ENCODE data around the gene AGBL1.

- TF ChIP-seq CTCF (IDR thresholded peaks at IDR 0.05; ENCODE audit: low read depth, low read length, missing input control), result no peak
- TF ChIP-seq GABPA (IDR thresholded peaks at IDR 0.05 in 1 of 2, conservative IDR thresholded peaks at IDR 0.05 in 1 of 2), result no peak
- no peak for TF ChIP-seq MAX (IDR thresholded peaks at IDR 0.05)
- no peak for TF ChIP-seq TAF1 (conservative IDR thresholded peaks at IDR 0.05)
- no peak for TF ChIP-seq NR2F2 (IDR thresholded peaks at IDR 0.05)
Measured at GRCh38 chr15:86121568-86122225, 42.0 kb downstream of the AGBL1 start.
